A549 (cell line): ENCODE data around the gene PRDM2. TPM values are rescaled to one million over a fixed set of nuclear protein-coding genes. Genes with fewer than 3 reads are reported as not detected.

ENCODE experiments used
- ATAC-seq, 2 experiments: fragments of 200-7000 bp in 1 of 2; fragments of >200 bp in 1 of 2; cut with Nextera tagmentation in 1 of 2; cut with Tn5 transposase in 1 of 2; 3 replicates each; pipeline versions ENCODE4 v1.8.0 to v1.9.1; 2018 to 2020; ENCODE audit warnings: mild to moderate bottlenecking in 1 of 2, moderate library complexity in 1 of 2
- CTCF ChIA-PET: fragments of 300-600 bp; sonication (Branson Sonifier 250); formaldehyde crosslinking; extraction: SDS; loops from one replicate; lab custom pipeline; 2021; ENCODE audit warnings: antibody characterized with exemption, inconsistent platforms; lab: Yijun Ruan, JAX
- POLR2A ChIA-PET: fragments of 350-600 bp; formaldehyde crosslinking; extraction: SDS; loops from one replicate; lab custom pipeline; 2021; ENCODE audit warnings: antibody characterized with exemption, inconsistent platforms; lab: Yijun Ruan, JAX
- DNase-seq, 2 experiments: peaks; one replicate each; pipeline versions ENCODE4 v3.0.0 to v3.0.0-alpha.2; 2011 to 2016; ENCODE audit warnings: low read depth in 1 of 2, low spot score in 1 of 2
- FAIRE-seq: peaks from 2 replicates; lab custom pipeline; 2011; peaks lifted over from hg19 to GRCh38; lab: Jason Lieb, UNC
- H3K27ac ChIP-seq, 2 experiments: fragments of >200 bp; sonication (Bioruptor Twin); formaldehyde crosslinking; 3 replicates each; pipeline ENCODE4 v1.5.1; 2016 to 2017
- H3K4me1 ChIP-seq: fragments of >200 bp; sonication (Bioruptor Twin); formaldehyde crosslinking; 3 replicates; pipeline ENCODE4 v1.6.1; 2016
- H3K4me2 ChIP-seq: fragments of >200 bp; sonication (Bioruptor Twin); formaldehyde crosslinking; 3 replicates; pipeline ENCODE4 v1.6.1; 2016
- H3K4me3 ChIP-seq: fragments of >200 bp; sonication (Bioruptor Twin); formaldehyde crosslinking; 3 replicates; pipeline ENCODE4 v1.5.1; 2016
- H3K9me3 ChIP-seq: fragments of >200 bp; sonication (Bioruptor Twin); formaldehyde crosslinking; 3 replicates; pipeline ENCODE4 v1.6.1; 2016
- ATOH8 ChIP-seq: fragments of 250-450 bp; sonication (Bioruptor Pico); IDR thresholded peaks from 2 replicates; pipeline ENCODE4 v1.5.0; 2020; ENCODE audit warnings: low read depth, mild to moderate bottlenecking, moderate library complexity
- CEBPB ChIP-seq, 2 experiments: fragments of >200 bp in 1 of 2; sonication (Bioruptor Twin) in 1 of 2; formaldehyde crosslinking in 1 of 2; IDR thresholded peaks; 2 replicates each; pipeline ENCODE4 v1.6.1; 2012 to 2016
- EHMT2 ChIP-seq: fragments of 200-600 bp; sonication (generic); IDR thresholded peaks from 2 replicates; pipeline ENCODE4 v1.6.1; 2016; ENCODE audit warnings: antibody characterized with exemption, low read depth, mild to moderate bottlenecking, moderate library complexity
- GATA3 ChIP-seq: IDR thresholded peaks from 2 replicates; pipeline ENCODE4 v1.6.1; 2012; ENCODE audit warnings: borderline replicate concordance
- KDM5A ChIP-seq: fragments of 200-600 bp; sonication (generic); IDR thresholded peaks from 2 replicates; pipeline ENCODE4 v1.6.1; 2016; ENCODE audit warnings: antibody characterized with exemption, mild to moderate bottlenecking
- MAFK ChIP-seq: fragments of 450-650 bp; IDR thresholded peaks from 2 replicates; pipeline ENCODE4 v1.6.1; 2014; ENCODE audit not compliant: partially characterized antibody
- MYC ChIP-seq: IDR thresholded peaks from 2 replicates; pipeline ENCODE4 v1.6.1; 2012; ENCODE audit warnings: mild to moderate bottlenecking, inconsistent platforms, low read length, improper control_type of control experiment, borderline replicate concordance
- NFE2L2 ChIP-seq: fragments of 150-350 bp; conservative IDR thresholded peaks from 2 replicates; pipeline ENCODE4 v1.6.1; 2014; ENCODE audit warnings: low read length
- NPAS2 ChIP-seq: fragments of 250-450 bp; sonication (Bioruptor Pico); IDR thresholded peaks from 2 replicates; pipeline ENCODE4 v1.8.0; 2022; ENCODE audit warnings: mild to moderate bottlenecking, moderate library complexity, borderline replicate concordance
- NR3C1 ChIP-seq: fragments of >200 bp; sonication (Bioruptor Twin); formaldehyde crosslinking; IDR thresholded peaks from 3 replicates; pipeline ENCODE4 v1.6.1; 2017
- PHF8 ChIP-seq: fragments of 200-600 bp; sonication (generic); IDR thresholded peaks from 2 replicates; pipeline ENCODE4 v1.6.1; 2016; ENCODE audit warnings: low read depth, mild to moderate bottlenecking, antibody characterized with exemption, moderate library complexity, borderline replicate concordance
- POLR2AphosphoS2 ChIP-seq: conservative IDR thresholded peaks from 2 replicates; pipeline ENCODE4 v1.6.1; 2012; ENCODE audit warnings: low read length, improper control_type of control experiment, inconsistent platforms
- RFX5 ChIP-seq: fragments of 450-650 bp; IDR thresholded peaks from 2 replicates; pipeline ENCODE4 v1.7.1; 2014; ENCODE audit warnings: antibody characterized with exemption, mild to moderate bottlenecking, moderate library complexity
- TFCP2L1 ChIP-seq: fragments of 250-450 bp; sonication (Bioruptor Pico); IDR thresholded peaks from 2 replicates; pipeline ENCODE4 v1.5.0; 2021; ENCODE audit warnings: mild to moderate bottlenecking
- TP53 ChIP-seq: fragments of 250-450 bp; sonication (Bioruptor Pico); IDR thresholded peaks from 2 replicates; pipeline ENCODE4 v1.5.0; 2021; ENCODE audit warnings: mild to moderate bottlenecking, moderate library complexity
- ZC3H11A ChIP-seq: fragments of 450-650 bp; IDR thresholded peaks from 2 replicates; pipeline ENCODE4 v1.6.1; 2014; ENCODE audit warnings: antibody characterized with exemption, mild to moderate bottlenecking
- ZSCAN20 ChIP-seq: fragments of 250-450 bp; sonication (Bioruptor Pico); IDR thresholded peaks from 2 replicates; pipeline ENCODE4 v1.8.0; 2022; ENCODE audit warnings: mild to moderate bottlenecking, moderate library complexity
- WGBS: methylation state at CpG from one replicate; pipeline ENCODE4 v1.1.6; 2017; ENCODE audit errors: missing lambda C conversion rate; 5-methylcytosine and 5-hydroxymethylcytosine counted together
- polyA plus RNA-seq, 4 experiments: library from polyadenylated mRNA; depleted of rRNA in 3 of 4; stranded (reverse); fragments of >200 nt; fragmentation: RNase III in 1 of 4; extraction: RNeasy Plus Mini Kit Qiagen cat#74134 plus additional on column Dnase treatment in 1 of 4; gene quantifications; 2 replicates in 3 of 4; 3 replicates in 1 of 4; pipeline ENCODE4 v1.2.3, GENCODE V29; 2011 to 2017
- TF ChIP-seq, protein P1 (sequence below): fragments of >200 bp; sonication (Bioruptor Twin); formaldehyde crosslinking; IDR thresholded peaks from 3 replicates; pipeline ENCODE4 v1.6.1; 2016
- TF ChIP-seq, protein P2 (sequence below): fragments of 150-350 bp; IDR thresholded peaks from 2 replicates; pipeline ENCODE4 v1.6.1; 2014; ENCODE audit warnings: low read depth, mild to moderate bottlenecking, low read length

The PRDM2 gene
- polyA plus RNA-seq, 2 of the 4 experiments (the other 2 are of a cell fraction): 7.9 to 8.4 TPM

- TF ChIP-seq TP53 (no peak), ATOH8 (CRISPR knock-in tag) (no peak)
Measured at GRCh38 chr1:13801232-13801631, 101.2 kb downstream of the PRDM2 start (continued).

- no peak for DNase-seq
- TF ChIP-seq ZC3H11A (no peak), CEBPB (IDR thresholded peaks at IDR 0.05) (no peak)
- TF ChIP-seq, all 56 proteins: peak for 0
- Histone ChIP-seq H3K4me1 (no peaks in the 10 kb centered on the region), H3K9me3 (no peaks in the 10 kb centered on the region), H3K4me2 (no peak overlapping the region), H3K4me3 (no peak overlapping the region), H3K27ac (no peak overlapping the region)
- WGBS: 91% methylated on average over 13 of the region's 20 CpGs
- CTCF ChIA-PET: no interaction called here
- POLR2A ChIA-PET: interaction anchor here (0.5 kb wide), 1 partner anchor 895 kb away, joined by 3 read pairs; no protein-coding TSS in a partner anchor
- no peak for ATAC-seq
- no peak for FAIRE-seq
Measured at GRCh38 chr1:13801655-13802486, 101.9 kb downstream of the PRDM2 start.

DNA sequence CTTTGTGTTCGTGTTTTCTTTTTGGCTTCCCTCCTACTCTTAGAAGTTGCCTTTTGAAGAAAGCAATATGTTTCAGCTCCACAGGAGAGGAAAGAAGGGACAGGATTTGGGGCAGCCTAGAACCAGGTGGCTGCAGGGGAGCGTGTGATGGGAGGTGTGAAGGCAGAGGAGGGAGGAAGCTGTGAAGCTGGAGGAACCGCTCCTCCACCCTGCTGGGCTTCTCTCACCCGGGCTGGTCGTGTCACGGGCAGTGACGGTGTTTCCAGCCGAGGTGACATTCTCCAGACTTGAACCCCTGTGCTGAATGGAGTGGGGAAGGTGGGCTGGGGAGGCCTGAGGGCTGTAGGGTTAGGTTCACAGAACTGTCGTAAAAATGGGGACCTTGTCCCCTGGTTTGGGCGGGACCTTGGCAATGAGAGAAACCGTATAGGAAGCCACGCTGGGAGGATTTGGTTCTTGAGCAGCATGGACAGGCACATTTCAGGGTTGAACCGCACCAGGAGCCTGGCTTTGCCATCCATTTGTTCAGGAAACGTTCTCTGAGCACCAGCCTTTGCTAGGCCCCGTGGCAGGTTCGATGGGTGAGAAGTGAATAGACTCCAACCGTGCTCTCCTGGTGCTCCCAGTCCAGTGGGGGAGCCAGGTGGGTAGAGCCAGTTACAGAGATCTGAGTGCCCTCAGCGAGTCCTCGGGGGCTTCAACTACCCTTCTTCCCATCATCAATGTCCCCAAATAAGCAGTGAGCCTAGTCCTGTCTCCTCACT is 103.0 kb downstream of the PRDM2 start:
- Histone ChIP-seq H3K9me3 (no peaks in the 10 kb centered on the region), H3K4me3 (no peak overlapping the region), H3K27ac (no peak overlapping the region), H3K4me2 (no peak overlapping the region), H3K4me1 (no peaks in the 10 kb centered on the region)
- no peak for TF ChIP-seq NR3C1
- no peak for TF ChIP-seq ZSCAN20
- TF ChIP-seq NPAS2 (CRISPR knock-in tag): no peak
- TF ChIP-seq MAFK: no peak
- TF ChIP-seq GATA3: no peak
- TF ChIP-seq, protein P1, sequence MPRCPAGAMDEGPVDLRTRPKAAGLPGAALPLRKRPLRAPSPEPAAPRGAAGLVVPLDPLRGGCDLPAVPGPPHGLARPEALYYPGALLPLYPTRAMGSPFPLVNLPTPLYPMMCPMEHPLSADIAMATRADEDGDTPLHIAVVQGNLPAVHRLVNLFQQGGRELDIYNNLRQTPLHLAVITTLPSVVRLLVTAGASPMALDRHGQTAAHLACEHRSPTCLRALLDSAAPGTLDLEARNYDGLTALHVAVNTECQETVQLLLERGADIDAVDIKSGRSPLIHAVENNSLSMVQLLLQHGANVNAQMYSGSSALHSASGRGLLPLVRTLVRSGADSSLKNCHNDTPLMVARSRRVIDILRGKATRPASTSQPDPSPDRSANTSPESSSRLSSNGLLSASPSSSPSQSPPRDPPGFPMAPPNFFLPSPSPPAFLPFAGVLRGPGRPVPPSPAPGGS: no peak
- no peak for TF ChIP-seq TFCP2L1
- no peak for TF ChIP-seq POLR2AphosphoS2
- no peak for TF ChIP-seq EHMT2
- no peak for TF ChIP-seq MYC
- TF ChIP-seq RFX5: no peak
- TF ChIP-seq NFE2L2: no peak
- TF ChIP-seq, protein P2, sequence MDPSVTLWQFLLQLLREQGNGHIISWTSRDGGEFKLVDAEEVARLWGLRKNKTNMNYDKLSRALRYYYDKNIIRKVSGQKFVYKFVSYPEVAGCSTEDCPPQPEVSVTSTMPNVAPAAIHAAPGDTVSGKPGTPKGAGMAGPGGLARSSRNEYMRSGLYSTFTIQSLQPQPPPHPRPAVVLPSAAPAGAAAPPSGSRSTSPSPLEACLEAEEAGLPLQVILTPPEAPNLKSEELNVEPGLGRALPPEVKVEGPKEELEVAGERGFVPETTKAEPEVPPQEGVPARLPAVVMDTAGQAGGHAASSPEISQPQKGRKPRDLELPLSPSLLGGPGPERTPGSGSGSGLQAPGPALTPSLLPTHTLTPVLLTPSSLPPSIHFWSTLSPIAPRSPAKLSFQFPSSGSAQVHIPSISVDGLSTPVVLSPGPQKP: no peak
- no peak for TF ChIP-seq PHF8
- no peak for TF ChIP-seq KDM5A
- ATAC-seq (no peak), DNase-seq (no peak), FAIRE-seq (no peak)
- 85% methylated on average over 19 of the region's 19 CpGs for WGBS
- POLR2A ChIA-PET: no interaction called here
- CTCF ChIA-PET: no interaction called here
